ENCODE measurements around the gene DBNDD2. TPM values are rescaled to one million over a fixed set of nuclear protein-coding genes. Genes with fewer than 3 reads are reported as not detected.

Gene DBNDD2
- total RNA-seq, 1 donor from 2014 or later = 18.2 TPM

GRCh38 chr20:45432294-45432693 lies 24.2 kb downstream of the DBNDD2 start:
- FAIRE-seq (no peak), DNase-seq (ENCODE audit: low read depth) (no peak)
- no peak overlapping the region for H3K4me3 ChIP-seq (ENCODE audit: low read depth, low read length)
- H3K27me3 ChIP-seq (ENCODE audit: control insufficient read depth, insufficient read depth, low read length) = no peaks in the 10 kb centered on the region
- TF ChIP-seq CTCF (IDR thresholded peaks at IDR 0.05; ENCODE audit: insufficient read depth, low read length, severe bottlenecking) = no peak
- H3K36me3 ChIP-seq (ENCODE audit: control insufficient read depth, insufficient read depth, low read length) = no peaks in the 10 kb centered on the region

- no peaks in the 10 kb centered on the region for H3K36me3 ChIP-seq (ENCODE audit: control insufficient read depth, insufficient read depth, low read length)
Measured at GRCh38 chr20:45433316-45433715, 25.2 kb downstream of the DBNDD2 start.

GRCh38 chr20:45433976-45434375 lies 25.9 kb downstream of the DBNDD2 start:
- no peaks in the 10 kb centered on the region for H3K27me3 ChIP-seq (ENCODE audit: control insufficient read depth, insufficient read depth, low read length)
- no peak overlapping the region for H3K4me3 ChIP-seq (ENCODE audit: low read depth, low read length)
- H3K36me3 ChIP-seq (ENCODE audit: control insufficient read depth, insufficient read depth, low read length) = no peaks in the 10 kb centered on the region
- no peak for TF ChIP-seq CTCF (IDR thresholded peaks at IDR 0.05; ENCODE audit: insufficient read depth, low read length, severe bottlenecking)
- DNase-seq (ENCODE audit: low read depth) (no peak), FAIRE-seq (no peak)

More at GRCh38 chr20:45433316-45433715, 25.2 kb downstream of the DBNDD2 start:
- no peaks in the 10 kb centered on the region for H3K27me3 ChIP-seq (ENCODE audit: control insufficient read depth, insufficient read depth, low read length)
- no peak overlapping the region for H3K4me3 ChIP-seq (ENCODE audit: low read depth, low read length)
- no peak for FAIRE-seq
- DNase-seq (ENCODE audit: low read depth) = no peak
- TF ChIP-seq CTCF (IDR thresholded peaks at IDR 0.05; ENCODE audit: insufficient read depth, low read length, severe bottlenecking) = no peak

- Histone ChIP-seq H3K4me3 (ENCODE audit: low read depth, low read length) (peak overlapping the region; percentile 42), H3K36me3 (ENCODE audit: control insufficient read depth, insufficient read depth, low read length) (no peaks in the 10 kb centered on the region), H3K27me3 (ENCODE audit: control insufficient read depth, insufficient read depth, low read length) (no peaks in the 10 kb centered on the region)
- no peak for FAIRE-seq
- peak; percentile 96 for TF ChIP-seq CTCF (IDR thresholded peaks at IDR 0.05; ENCODE audit: insufficient read depth, low read length, severe bottlenecking)
- peak; percentile 56 for DNase-seq (ENCODE audit: low read depth)
Measured at GRCh38 chr20:45436732-45437485, 28.8 kb downstream of the DBNDD2 start.

- DNase-seq (ENCODE audit: low read depth) (no peak), FAIRE-seq (no peak)
- no peak overlapping the region for H3K4me3 ChIP-seq (ENCODE audit: low read depth, low read length)
- no peak for TF ChIP-seq CTCF (IDR thresholded peaks at IDR 0.05; ENCODE audit: insufficient read depth, low read length, severe bottlenecking)
- H3K36me3 ChIP-seq (ENCODE audit: control insufficient read depth, insufficient read depth, low read length) = no peaks in the 10 kb centered on the region
- no peaks in the 10 kb centered on the region for H3K27me3 ChIP-seq (ENCODE audit: control insufficient read depth, insufficient read depth, low read length)
Measured at GRCh38 chr20:45440424-45440823, 32.3 kb downstream of the DBNDD2 start.
